GM21528 (cell line): ENCODE results near the gene RING1.

Experiments
- ATAC-seq: cut with Tn5 transposase; IDR thresholded peaks from one replicate; pipeline ENCODE4 v1.9.1; 2021; ENCODE audit warnings: mild to moderate bottlenecking, moderate library complexity; ENCODE audit not compliant: unreplicated experiment, low FRiP score

The RING1 gene

DNA sequence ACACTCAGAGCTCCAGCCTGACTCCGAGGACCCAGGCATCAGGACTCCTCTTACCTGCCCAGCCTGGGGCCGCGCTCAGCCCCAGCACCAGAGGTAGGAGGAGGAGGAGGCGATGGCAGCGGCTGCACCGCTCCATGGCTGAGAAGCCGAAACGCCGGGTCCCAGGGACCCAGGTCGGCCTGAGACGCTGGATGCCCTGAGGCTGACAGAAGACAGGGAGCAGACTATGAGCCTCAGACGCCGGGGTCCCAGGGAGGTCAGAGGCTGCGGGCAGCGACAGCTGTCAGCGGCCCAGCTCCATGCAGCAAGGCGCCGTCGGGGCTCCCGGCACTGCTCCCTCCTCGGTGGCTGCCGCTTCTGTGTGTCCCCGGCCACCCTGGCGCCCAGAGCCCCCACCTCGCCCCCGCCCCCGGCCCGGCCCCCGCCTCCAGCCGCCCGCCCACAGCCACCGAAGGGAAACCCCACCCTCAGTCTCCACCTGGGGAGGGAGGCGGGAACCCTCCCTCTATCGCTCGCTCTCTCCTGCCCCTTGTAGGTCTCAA is 16.1 kb upstream of the RING1 start, which contains the start of gene COL11A2:
TSS of gene COL11A2 (minus strand) at position 363 of the 542 bp plus-strand sequence. CDS start at position 136, 227 bp downstream.
- ATAC-seq, result no peak

DNA sequence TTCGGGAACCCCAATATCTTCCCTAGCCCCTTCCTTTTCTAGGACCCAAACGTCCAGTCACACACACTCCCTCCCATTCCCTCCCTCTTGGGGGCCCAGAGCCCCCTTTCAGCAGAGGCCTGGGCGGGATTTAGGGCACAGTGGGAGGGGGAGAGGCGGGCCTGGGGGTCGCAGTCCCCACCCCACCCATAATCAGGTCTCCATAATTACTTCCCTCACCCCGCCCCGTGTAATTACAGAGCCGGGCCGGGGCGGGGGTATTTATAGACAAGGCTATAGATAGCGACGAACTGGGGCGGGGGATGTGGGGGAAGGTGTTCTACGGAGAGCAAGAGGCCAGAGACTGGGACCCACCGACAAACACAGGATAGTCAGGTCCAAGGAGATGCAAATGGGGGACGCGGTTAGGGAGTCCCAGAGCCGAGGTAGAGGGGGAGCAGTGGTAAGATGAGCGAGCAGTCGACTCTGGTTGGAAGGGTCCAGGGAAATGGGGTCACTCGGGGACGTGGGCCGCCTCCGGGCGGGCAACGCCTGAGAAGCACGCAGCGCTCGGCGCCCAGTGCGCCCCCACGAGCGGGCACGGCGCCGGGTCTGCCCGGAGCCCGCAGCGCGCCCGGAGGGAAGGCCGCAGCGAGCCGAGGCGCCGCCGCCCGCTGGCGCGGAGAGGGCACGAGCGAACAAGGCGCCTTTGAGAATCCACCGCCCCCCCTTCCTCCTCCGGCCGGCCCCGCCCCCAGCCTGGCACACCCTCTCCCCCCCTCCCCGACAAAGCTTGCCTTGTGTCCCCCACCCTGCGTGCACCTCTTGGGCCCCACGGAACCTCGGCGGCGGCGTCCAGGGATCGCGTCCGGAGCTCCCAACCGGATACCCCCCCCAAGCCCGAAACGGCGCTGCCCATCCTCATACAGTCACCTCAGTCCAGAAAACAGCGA is 15.4 kb upstream of the RING1 start:
- ATAC-seq, result no peak

DNA sequence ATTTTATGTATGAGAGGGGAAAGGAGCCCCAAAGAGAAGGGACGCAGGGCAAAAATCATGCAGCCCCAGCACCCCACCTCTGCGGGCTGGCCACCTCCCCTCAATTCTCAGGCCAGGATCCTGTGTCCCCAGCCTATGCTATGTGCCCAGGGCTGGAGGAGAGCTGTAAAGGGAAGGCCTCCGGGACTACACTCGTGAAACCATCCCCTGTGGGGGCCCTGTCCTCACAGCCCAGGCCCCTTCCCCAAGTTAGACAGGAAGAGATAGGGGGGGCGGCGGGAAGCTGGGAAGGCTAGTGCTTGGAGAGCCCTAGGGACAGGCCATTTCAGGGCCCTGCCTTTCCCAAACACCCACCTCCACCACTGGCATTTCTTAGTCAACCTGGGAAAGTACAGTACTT is 14.7 kb upstream of the RING1 start:
- ATAC-seq, result no peak

DNA sequence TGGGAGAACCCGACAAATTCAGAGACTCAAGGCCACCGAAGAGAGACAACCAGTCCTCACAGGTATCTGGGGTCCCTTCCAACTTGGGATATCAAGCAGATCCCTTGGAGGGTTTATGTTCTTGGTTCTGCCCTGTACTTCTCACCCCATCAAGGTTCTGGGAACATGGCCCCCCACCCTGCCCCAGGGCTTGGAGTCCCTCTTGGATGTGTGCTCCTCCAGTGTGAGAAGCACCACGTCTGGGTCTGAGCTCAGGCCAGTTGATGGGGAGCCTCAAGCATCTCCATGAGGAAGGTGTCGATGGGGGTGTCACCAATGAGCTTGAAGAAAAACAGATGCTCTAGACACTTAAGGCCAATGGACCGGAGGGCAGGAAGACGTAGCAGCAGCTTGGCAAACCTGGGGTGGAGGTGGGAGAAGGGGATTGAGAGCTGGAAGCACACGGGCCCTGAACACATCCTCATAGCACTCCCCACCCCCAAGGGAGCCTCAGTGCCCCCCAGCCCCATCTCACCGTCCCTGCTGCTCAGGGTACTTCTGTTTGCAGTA is 13.8 kb upstream of the RING1 start:
- ATAC-seq, result no peak

DNA sequence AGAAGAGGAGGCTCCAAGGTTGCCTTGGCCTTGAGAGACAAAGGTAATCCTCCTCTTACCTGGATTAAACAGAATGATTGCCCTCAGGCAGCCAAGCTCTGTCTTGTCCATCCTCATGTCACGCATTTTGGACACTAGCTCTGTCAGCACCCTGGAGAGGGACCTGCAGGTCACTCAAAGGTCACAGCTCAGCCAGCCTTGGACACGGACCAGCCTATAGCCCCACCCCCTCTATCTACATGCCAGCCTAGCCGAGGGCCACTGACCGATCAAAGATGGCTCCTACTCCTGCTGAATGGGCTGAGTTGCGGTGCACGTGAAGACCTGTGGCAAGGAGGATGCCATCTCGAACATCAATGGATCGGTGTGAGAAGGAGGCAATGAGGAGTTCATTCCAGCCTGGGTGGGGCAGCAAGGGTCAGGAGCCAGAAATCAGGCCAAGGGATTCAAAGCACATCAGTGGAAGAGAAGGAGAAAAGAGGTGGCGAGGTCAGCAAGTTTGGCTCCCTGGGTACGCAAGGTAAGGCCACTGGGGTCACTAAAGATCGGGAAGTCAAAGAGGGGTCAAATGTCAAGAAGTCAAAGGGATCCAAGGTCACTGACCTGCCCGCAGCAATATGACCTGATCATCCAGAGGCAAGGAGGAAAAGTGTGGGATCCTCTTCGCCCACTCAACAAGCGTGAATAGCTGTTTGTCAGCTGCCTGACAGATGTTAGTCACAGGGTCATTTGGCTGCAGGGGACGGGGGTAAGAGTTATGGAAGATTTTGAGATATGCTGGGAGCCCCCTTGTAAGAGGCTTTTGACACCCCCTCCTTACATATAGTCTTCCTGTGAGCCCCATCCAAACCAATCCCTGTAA is 12.8 kb upstream of the RING1 start:
- no peak for ATAC-seq

DNA sequence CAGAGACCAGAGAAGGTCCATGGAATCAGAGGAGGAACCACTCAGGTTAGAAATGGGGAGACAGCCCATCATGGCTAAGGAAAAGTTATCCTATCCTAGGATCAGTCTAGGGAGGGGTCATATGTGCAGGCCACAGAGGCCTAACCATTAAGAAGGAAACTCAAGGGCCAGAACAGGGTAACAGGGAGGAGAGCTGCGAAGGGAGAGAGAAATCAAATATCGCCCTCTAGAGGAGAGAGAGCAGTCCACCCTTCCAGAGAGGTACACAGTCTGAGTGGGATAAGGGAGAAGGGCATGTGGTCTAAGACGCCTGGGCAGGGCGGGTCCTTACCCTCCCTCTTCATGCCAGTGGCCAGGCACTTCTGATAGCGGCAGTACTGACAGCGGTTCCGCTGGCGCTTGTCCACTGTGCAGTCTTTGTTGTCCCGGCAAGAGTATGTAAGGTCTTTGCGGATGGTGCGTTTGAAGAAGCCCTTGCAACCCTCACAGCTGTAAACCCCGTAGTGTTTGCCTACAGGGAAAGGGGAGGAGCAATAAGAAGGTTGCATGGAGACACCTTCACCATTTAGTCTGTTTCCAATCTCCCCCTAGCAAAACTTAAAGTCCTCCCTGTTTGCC is 10.8 kb upstream of the RING1 start:
- ATAC-seq, result no peak

DNA sequence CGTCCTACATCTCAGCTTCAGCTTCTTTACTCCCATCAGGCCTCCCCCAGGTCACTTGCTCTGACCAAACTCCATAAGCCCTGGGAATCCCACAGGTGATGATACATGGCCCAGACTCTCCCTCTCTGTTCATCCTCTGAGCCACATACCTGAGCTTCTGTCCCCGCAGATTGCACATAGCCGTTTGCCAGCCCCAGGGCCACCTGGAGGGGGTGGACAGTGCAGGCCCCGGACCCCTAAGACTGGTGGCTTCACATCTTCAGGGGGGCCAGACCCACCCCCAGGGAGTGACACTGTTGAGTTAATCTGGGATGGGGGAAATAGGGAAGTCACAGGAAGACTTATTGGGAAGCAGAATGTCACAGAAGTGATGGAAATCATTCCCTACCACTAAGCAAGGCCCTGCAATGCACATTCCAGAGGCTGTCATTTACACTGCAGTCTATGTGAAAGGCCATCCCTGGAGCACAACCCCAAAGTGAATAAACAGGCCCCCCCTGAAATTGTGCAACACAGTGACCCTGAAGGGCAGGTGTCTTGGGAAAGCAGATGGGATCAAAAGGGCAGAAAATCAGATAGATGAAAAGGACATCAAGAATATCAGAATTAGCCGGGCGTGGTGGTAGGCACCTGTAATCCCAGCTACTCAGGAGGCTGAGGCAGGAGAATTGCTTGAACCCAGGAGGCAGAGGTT is 10.0 kb upstream of the RING1 start:
- no peak for ATAC-seq

DNA sequence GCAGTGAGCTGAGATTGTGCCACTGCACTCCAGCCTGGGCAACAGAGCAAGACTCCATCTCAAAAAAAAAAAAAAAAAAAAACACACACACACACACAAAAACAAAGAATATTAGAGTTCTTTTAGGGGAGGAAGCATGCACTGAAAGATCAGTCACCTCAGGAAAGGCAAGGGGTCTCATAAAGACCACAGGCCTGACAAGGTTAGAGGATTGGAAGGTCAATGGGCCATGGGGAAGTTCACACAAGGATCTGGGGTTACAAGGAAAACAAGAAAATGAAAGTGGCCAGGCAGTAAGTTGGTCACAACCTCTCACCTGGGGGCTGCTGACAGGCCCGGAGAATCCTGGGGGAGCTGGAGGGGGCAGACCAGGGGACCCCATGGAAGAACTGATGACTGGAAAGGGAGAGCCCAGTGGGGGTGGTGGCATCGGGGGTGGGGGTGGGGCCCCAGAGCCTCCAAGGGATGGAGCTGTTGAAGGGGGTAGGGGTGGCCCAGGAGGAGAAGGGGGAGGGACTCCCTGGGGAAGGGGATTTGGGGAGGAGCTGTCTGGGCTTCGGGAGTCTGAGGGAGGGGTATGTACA is 9.4 kb upstream of the RING1 start:
- ATAC-seq, result no peak

DNA sequence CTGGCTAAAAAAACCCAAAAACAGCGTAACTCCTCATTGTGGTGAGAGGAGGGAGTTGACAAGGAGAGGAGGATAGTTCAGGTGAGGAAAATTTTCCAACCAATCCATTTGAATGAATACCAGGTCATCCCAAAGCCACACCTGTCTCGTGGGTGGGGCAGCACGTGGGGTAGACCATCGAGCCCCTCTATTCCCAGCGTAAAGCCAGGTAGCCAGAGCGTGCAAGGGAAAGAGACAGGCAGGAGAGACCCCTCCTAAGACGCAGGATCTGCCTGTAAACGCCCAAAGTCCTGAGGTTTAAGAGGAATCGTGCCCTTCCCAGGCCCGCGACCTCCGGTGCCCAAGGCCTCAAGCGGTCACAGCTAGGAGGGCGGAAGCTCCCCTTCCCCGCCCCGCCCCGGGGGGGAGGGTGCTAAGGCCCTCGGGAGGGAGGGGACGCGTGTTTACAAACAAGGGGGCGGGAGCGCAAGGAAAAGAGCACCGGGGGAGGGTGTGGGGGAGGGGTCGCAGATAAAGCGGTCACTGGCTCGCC is 8.5 kb upstream of the RING1 start:
- peak; percentile 26 for ATAC-seq

DNA sequence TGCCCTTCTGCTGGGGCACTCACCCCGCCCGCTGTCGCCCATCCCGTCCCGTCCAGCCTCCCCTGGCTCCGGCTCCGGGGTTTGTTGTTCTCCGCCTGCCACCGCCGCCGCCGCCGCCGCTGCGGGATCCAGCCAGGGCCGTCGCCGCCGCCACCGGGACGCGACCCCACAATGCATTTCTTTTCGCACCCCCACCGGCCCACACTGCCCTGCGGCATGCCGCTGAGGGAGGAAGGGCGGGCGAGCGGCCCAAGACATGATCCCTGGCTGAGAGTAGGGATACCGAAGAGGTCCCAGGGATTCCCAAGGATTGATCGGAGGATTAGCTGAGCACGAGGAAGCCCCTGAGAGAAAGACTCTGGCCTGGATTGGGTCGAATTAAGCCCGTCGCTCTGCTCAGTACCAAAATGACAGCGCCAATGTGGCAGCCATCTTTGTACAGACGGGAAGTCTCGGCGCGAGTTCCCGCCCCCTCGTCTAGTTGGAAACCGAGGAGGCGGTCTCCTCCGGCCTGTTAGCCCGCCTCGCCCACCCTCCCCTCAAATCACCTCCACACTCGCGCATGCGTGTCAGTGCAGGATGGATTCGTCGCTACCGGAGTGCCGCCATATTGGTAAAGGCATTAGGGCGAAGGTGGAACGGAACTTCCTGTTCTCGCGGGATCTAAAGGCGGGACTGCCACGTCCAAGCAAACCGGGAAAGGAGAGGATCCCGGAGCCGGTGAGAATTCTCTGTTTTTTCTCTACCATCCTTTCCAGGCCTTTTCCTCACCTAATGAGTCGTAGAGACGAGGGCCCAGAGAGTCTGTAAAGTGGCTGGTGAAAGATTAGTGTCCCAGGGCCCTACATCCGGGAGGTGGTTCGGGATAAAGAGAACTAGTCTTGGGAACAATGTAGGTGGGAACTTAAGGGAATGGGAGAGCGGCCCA is 7.8 kb upstream of the RING1 start, which contains the start of the genes RXRB and SLC39A7:
TSS of gene RXRB (minus strand) at position 447 of the 928 bp plus-strand sequence. CDS start at position 258, 189 bp downstream.
TSS of gene SLC39A7 (plus strand) at position 649 of the 928 bp plus-strand sequence. CDS start 379 bp downstream, outside the sequence.
- ATAC-seq, result peak; percentile 53

DNA sequence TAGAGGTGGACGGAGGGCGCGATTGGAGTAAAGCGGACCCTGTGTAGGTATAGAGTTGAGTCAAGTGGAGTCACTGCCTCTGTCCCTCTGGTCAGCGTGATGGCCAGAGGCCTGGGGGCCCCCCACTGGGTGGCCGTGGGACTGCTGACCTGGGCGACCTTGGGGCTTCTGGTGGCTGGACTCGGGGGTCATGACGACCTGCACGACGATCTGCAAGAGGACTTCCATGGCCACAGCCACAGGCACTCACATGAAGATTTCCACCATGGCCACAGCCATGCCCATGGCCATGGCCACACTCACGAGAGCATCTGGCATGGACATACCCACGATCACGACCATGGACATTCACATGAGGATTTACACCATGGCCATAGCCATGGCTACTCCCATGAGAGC is 7.2 kb upstream of the RING1 start:
- no peak for ATAC-seq

DNA sequence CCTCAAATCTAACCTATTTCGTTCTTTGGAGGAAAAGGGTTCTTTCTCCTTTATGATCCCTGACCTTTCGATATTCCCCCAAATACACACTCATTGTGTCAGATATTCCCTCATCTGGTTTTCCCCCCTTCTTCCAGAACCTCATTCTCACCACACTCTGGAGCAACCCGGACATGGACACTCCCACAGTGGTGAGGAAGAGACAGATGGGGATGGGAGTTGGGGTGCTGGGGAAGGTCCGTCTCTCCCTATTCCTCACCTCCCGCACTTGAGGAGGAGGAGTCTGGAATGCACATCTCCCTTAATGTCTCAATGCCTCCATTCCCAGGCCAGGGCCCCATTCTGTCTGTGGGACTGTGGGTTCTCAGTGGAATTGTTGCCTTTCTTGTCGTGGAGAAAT is 6.4 kb upstream of the RING1 start:
- ATAC-seq, result no peak

DNA sequence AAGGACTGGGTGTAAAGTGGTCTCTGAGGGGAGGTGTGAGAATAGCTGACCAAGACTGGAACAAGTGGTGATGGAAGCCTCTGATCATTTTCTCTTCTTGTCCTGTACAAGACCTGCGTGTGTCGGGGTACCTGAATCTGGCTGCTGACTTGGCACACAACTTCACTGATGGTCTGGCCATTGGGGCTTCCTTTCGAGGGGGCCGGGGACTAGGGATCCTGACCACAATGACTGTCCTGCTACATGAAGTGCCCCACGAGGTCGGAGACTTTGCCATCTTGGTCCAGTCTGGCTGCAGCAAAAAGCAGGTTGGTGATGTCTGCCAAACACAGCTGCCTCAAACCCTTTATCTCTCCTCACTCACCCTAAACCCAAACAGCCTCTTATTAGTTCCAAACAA is 5.5 kb upstream of the RING1 start:
- ATAC-seq, result no peak

DNA sequence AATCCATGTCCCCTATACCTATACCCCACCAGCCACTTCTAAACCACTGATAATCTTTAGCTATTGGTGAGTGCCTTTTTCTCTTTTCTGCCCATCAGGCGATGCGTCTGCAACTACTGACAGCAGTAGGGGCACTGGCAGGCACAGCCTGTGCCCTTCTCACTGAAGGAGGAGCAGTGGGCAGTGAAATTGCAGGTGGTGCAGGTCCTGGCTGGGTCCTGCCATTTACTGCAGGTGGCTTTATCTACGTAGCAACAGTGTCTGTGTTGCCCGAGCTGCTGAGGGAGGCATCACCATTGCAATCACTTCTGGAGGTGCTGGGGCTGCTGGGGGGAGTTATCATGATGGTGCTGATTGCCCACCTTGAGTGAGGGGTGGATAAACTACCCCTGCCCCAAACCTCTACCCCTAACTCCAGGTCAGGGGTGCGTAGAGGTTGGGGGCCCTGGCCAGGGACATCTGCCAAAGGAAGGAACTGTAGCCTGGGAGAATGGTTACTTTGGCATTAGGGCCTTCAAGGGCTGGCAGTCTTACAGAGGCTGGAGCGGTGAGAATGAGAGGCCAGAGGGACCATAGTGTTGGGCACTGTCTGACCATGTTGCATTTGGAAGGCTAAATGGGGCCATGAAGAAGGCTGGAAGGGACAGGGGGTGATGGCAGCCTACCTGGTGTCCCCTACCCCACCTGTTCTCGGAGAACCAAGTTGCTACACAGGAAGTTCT is 4.7 kb upstream of the RING1 start:
- no peak for ATAC-seq

DNA sequence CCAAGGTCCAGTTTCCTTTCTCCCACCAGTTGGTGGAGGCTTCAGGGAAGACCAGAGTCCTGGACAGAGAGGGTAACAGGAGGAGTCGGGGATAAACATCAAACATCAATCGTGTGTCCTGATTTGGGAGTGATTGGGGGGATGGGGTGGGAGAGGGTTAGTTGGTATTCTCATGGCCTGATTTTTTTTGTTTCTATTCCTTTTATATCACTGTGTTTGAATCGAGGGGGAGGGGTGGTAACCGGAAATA is 4.2 kb upstream of the RING1 start:
- no peak for ATAC-seq

DNA sequence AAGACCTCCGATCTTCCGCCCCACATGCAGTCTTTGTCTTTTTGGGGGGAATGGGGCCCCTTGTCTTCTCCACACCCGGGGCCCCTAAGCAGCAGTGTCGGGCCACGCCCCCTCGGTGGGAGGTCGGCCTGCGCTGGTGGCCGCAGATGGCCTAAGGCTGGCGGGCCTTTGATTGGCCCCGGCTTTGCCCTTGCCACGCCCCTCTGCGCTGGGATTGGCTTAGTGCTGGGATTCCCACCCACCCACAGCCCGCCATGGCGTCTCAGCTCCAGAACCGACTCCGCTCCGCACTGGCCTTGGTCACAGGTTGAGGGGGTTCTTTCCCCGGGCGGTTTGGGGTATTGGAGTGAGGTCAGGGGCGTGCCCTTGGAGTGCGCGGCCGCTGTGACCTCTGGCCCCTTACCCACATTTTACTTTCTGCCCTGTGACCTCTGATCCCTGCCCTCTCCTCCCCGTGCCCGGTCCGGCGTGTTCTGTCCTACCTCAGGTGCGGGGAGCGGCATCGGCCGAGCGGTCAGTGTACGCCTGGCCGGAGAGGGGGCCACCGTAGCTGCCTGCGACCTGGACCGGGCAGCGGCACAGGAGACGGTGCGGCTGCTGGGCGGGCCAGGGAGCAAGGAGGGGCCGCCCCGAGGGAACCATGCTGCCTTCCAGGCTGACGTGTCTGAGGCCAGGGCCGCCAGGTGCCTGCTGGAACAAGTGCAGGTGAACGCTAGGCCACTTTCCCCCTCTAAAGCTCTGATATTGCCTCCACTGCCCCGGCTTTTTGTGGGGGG is 3.7 kb upstream of the RING1 start, which contains the start of gene HSD17B8:
TSS of gene HSD17B8 (plus strand) at position 241 of the 776 bp plus-strand sequence. CDS start at position 255, 14 bp downstream.
- no peak for ATAC-seq
